Subcutaneous adipose tissue (tissue), 4 donors: ENCODE data around the gene HOOK1. TPM values are rescaled to one million over a fixed set of nuclear protein-coding genes. Genes with fewer than 3 reads are reported as not detected.

ENCODE experiments used
- total RNA-seq, 4 donors: library from RNA; depleted of rRNA; stranded (reverse); fragments of >200 nt; gene quantifications; one replicate each; pipeline ENCODE4 v1.1.0, GENCODE V29; 2016
- TF ChIP-seq, protein P1 (sequence below): fragments of 450-650 bp; IDR thresholded peaks from one replicate; pipeline ENCODE4 v1.5.1; 2016; ENCODE audit warnings: low read depth, mild to moderate bottlenecking, control low read depth, antibody characterized with exemption, moderate library complexity

The HOOK1 gene
- total RNA-seq, 4 donors from 2014 or later = 0.22 to 1.3 (median 0.51) TPM; not detected in 1

GRCh38 chr1:59804301-59804700 lies 10.4 kb upstream of the HOOK1 start:
- TF ChIP-seq, protein P1, sequence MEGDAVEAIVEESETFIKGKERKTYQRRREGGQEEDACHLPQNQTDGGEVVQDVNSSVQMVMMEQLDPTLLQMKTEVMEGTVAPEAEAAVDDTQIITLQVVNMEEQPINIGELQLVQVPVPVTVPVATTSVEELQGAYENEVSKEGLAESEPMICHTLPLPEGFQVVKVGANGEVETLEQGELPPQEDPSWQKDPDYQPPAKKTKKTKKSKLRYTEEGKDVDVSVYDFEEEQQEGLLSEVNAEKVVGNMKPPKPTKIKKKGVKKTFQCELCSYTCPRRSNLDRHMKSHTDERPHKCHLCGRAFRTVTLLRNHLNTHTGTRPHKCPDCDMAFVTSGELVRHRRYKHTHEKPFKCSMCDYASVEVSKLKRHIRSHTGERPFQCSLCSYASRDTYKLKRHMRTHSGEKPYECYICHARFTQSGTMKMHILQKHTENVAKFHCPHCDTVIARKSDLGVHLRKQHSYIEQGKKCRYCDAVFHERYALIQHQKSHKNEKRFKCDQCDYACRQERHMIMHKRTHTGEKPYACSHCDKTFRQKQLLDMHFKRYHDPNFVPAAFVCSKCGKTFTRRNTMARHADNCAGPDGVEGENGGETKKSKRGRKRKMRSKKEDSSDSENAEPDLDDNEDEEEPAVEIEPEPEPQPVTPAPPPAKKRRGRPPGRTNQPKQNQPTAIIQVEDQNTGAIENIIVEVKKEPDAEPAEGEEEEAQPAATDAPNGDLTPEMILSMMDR = no peak

DNA sequence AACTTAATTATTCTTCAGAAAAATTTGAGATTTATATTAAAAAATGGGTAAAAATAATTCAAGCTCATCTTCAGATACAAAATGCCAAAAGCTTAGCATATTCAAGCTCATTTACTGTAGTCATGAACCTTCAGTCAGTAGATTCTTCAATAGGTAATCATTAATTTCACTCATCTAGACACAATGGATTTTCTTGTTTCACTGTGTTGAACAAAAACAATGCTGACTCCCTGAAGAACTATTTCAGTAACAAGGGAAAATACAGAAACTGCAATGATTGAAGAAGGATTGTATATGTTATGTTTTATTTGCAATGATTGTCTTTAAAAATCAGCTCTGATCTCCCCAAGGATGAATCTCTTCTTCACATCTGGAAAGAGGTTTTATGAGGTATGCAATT lies 9.2 kb upstream of the HOOK1 start:
- TF ChIP-seq, protein P1 = no peak

GRCh38 chr1:59814180-59814900 lies 409 bp upstream of the HOOK1 start:
- TF ChIP-seq, protein P1 = no peak

GRCh38 chr1:59815892-59816291 lies 1.1 kb downstream of the HOOK1 start:
- TF ChIP-seq, protein P1 = no peak

GRCh38 chr1:59816318-59816878 lies 1.6 kb downstream of the HOOK1 start:
- TF ChIP-seq, protein P1 = no peak

GRCh38 chr1:59819566-59820438 lies 5.1 kb downstream of the HOOK1 start:
- TF ChIP-seq, protein P1 = no peak
